GM23338 (cell line): ENCODE data around the gene GPR37.

Source experiments
- CTCF ChIP-seq, 2 experiments: fragments of 200-600 bp in 1 of 2; sonication (generic) in 1 of 2; conservative IDR thresholded peaks; 2 replicates each; pipeline versions ENCODE4 v1.5.1 to v1.6.1; 2016 to 2017; ENCODE audit warnings: antibody characterized with exemption in 2 of 2, low read depth in 2 of 2, mild to moderate bottlenecking in 2 of 2, moderate library complexity in 1 of 2
- EZH2 ChIP-seq: fragments of 200-600 bp; sonication (generic); IDR thresholded peaks from one replicate; pipeline ENCODE4 v1.8.0; 2017; ENCODE audit warnings: antibody characterized with exemption, mild to moderate bottlenecking, low read depth; ENCODE audit not compliant: unreplicated experiment
- POLR2AphosphoS5 ChIP-seq: IDR thresholded peaks from 2 replicates; pipeline ENCODE4 v1.6.1; 2016; ENCODE audit warnings: antibody characterized with exemption, low read depth
- REST ChIP-seq: IDR thresholded peaks from one replicate; pipeline ENCODE4 v1.6.1; 2018; ENCODE audit warnings: antibody characterized with exemption; ENCODE audit not compliant: unreplicated experiment

- TF ChIP-seq CTCF (conservative IDR thresholded peaks at IDR 0.05; ENCODE audit: low read depth in 2 of 2) = no peak
- no peak for TF ChIP-seq REST
- TF ChIP-seq EZH2 = no peak
- no peak for TF ChIP-seq POLR2AphosphoS5
Observed at GRCh38 chr7:124777268-124777667, 11.7 kb upstream of the GPR37 start.
